GM23338 (cell line): ENCODE measurements around the gene EPRS1. TPM values are rescaled to one million over a fixed set of nuclear protein-coding genes. Genes with fewer than 3 reads are reported as not detected.
A peak's percentile ranks its signal among the peaks of the same experiment; 100 is the strongest.

Source experiments
- ATAC-seq: fragments of 200-7000 bp; cut with Tn5 transposase; 3 replicates; pipeline ENCODE4 v1.9.1; 2020
- DNase-seq: peaks from one replicate; pipeline ENCODE4 v3.0.0-alpha.2; 2015; ENCODE audit warnings: low spot score
- H2AFZ ChIP-seq: fragments of 200-600 bp; sonication (generic); 2 replicates; pipeline ENCODE4 v1.8.0; 2016; ENCODE audit warnings: antibody characterized with exemption, mild to moderate bottlenecking, moderate library complexity
- H3F3A ChIP-seq: fragments of 200-600 bp; sonication (generic); replicated peaks from 2 replicates; pipeline ENCODE4 v1.8.0; 2017; ENCODE audit warnings: antibody characterized with exemption, mixed run types, low read depth
- H3K27ac ChIP-seq: fragments of 200-600 bp; sonication (generic); 2 replicates; pipeline ENCODE4 v1.6.1; 2016; ENCODE audit warnings: low read depth
- H3K27me3 ChIP-seq: fragments of 200-600 bp; sonication (generic); 2 replicates; pipeline ENCODE4 v1.8.0; 2016; ENCODE audit warnings: mild to moderate bottlenecking, mixed run types, moderate library complexity; ENCODE audit not compliant: insufficient read depth
- H3K36me3 ChIP-seq: fragments of 200-600 bp; sonication (generic); 2 replicates; pipeline ENCODE4 v1.8.0; 2016; ENCODE audit warnings: mild to moderate bottlenecking; ENCODE audit not compliant: insufficient read depth
- H3K4me1 ChIP-seq: fragments of 200-600 bp; sonication (generic); 2 replicates; pipeline ENCODE4 v1.8.0; 2016; ENCODE audit warnings: mild to moderate bottlenecking, moderate library complexity; ENCODE audit not compliant: insufficient read depth
- H3K4me2 ChIP-seq: fragments of 200-600 bp; sonication (generic); 2 replicates; pipeline ENCODE4 v1.7.1; 2017; ENCODE audit warnings: mixed run types
- H3K4me3 ChIP-seq: fragments of 200-600 bp; sonication (generic); 2 replicates; pipeline ENCODE4 v1.6.1; 2016; ENCODE audit warnings: mixed run types
- H3K79me2 ChIP-seq: fragments of 200-600 bp; sonication (generic); replicated peaks from 2 replicates; pipeline ENCODE4 v1.8.0; 2017; ENCODE audit warnings: mild to moderate bottlenecking; ENCODE audit not compliant: insufficient read depth
- H3K9me2 ChIP-seq: fragments of 200-600 bp; sonication (generic); 2 replicates; pipeline ENCODE4 v1.8.0; 2017; ENCODE audit not compliant: insufficient read depth
- H4K20me1 ChIP-seq: fragments of 200-600 bp; sonication (generic); replicated peaks from 2 replicates; pipeline ENCODE4 v1.8.0; 2017; ENCODE audit warnings: mild to moderate bottlenecking; ENCODE audit not compliant: insufficient read depth
- H3K27ac Mint-ChIP-seq: 2 replicates; pipeline ENCODE4 v1.8.0; 2020; ENCODE audit warnings: inconsistent platforms, mild to moderate bottlenecking, moderate library complexity, mixed read lengths
- H3K27me3 Mint-ChIP-seq: 3 replicates; pipeline ENCODE4 v1.8.0; 2022; ENCODE audit warnings: low read depth, mild to moderate bottlenecking, moderate library complexity, mixed read lengths, inconsistent platforms; ENCODE audit not compliant: insufficient read depth, poor library complexity
- H3K36me3 Mint-ChIP-seq: 3 replicates; pipeline ENCODE4 v1.8.0; 2021; ENCODE audit warnings: low read depth, mild to moderate bottlenecking, inconsistent platforms, moderate library complexity, mixed read lengths
- H3K4me1 Mint-ChIP-seq: 3 replicates; pipeline ENCODE4 v1.8.0; 2020; ENCODE audit warnings: mild to moderate bottlenecking, inconsistent platforms, mixed read lengths
- H3K4me3 Mint-ChIP-seq: 3 replicates; pipeline ENCODE4 v1.8.0; 2021; ENCODE audit warnings: moderate library complexity, mild to moderate bottlenecking, inconsistent platforms, mixed read lengths
- H3K9me3 Mint-ChIP-seq: 3 replicates; pipeline ENCODE4 v1.8.0; 2020; ENCODE audit warnings: moderate library complexity, mild to moderate bottlenecking, inconsistent platforms, mixed read lengths
- CREB1 ChIP-seq: fragments of 250-450 bp; sonication (Bioruptor Pico); IDR thresholded peaks from 2 replicates; pipeline ENCODE4 v1.5.0; 2020; ENCODE audit warnings: low read depth, mild to moderate bottlenecking, moderate library complexity
- JUNB ChIP-seq: IDR thresholded peaks from one replicate; pipeline ENCODE4 v1.6.1; 2016; ENCODE audit warnings: antibody characterized with exemption; ENCODE audit not compliant: unreplicated experiment
- NANOG ChIP-seq: IDR thresholded peaks from 2 replicates; pipeline ENCODE4 v1.6.1; 2016; ENCODE audit warnings: antibody characterized with exemption, borderline replicate concordance
- ZNF331 ChIP-seq: fragments of 250-450 bp; sonication (Bioruptor Pico); IDR thresholded peaks from 2 replicates; pipeline ENCODE4 v1.5.0; 2020; ENCODE audit warnings: low read depth, mild to moderate bottlenecking, moderate library complexity
- polyA plus RNA-seq: library from polyadenylated mRNA; unstranded; fragments of >200 nt; fragmentation: Nextera tagmentation; extraction: Ambion mirVana; gene quantifications from 2 replicates; pipeline ENCODE4 v1.2.1, GENCODE V29; 2016
- total RNA-seq: library from RNA; depleted of rRNA; stranded (reverse); fragments of >200 nt; shearing (Covaris generic); gene quantifications from 2 replicates; pipeline ENCODE4 v1.2.3, GENCODE V29; 2014
- TF ChIP-seq, protein P1 (sequence below): IDR thresholded peaks from 2 replicates; pipeline ENCODE4 v1.6.1; 2016; ENCODE audit warnings: antibody characterized with exemption
- TF ChIP-seq, protein P2 (sequence below), 2 experiments: fragments of 200-600 bp in 1 of 2; sonication (generic) in 1 of 2; conservative IDR thresholded peaks; 2 replicates each; pipeline versions ENCODE4 v1.5.1 to v1.6.1; 2016 to 2017; ENCODE audit warnings: antibody characterized with exemption in 2 of 2, low read depth in 2 of 2, mild to moderate bottlenecking in 2 of 2, moderate library complexity in 1 of 2

Gene EPRS1
- total and polyA plus RNA-seq, 2 experiments from 2014 or later = 133 to 158 TPM

DNA sequence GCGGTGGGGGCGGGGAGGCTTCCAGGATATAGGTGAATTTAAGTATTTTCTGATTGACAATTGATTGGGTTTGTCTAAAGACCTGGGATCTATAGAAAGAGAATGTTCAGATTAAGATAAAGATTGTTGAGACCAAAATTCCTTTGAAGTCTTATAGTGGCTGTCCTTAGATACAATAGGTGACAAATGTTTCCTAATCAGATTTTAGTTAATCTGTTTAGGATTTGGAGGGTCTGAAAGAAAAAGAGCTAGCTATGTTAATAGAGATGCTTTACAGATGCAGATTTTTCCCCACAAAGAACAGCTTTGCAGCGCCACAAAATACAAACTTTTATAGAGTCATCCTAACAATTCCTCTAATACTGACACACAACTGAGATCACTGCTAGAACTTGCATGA is 14.6 kb upstream of the EPRS1 start:
- H3K4me3 Mint-ChIP-seq = peak overlapping the region; percentile 3; the same call in 1 of the 3 replicates
- no peak overlapping the region for H2AFZ ChIP-seq
- H3K27me3 ChIP-seq = no peaks in the 10 kb centered on the region
- H3K27ac Mint-ChIP-seq = peak overlapping the region; percentile 84
- peaks cover 11% of the 10 kb centered on the region for H3K36me3 Mint-ChIP-seq
- peak overlapping the region; percentile 29 for H3K4me2 ChIP-seq
- peak; percentile 29; the same call in 1 of the 3 replicates for ATAC-seq
- peaks cover 2% of the 10 kb centered on the region for H3K27me3 Mint-ChIP-seq
- H3K79me2 ChIP-seq = no peaks in the 10 kb centered on the region
- no peaks in the 10 kb centered on the region for H3K9me3 Mint-ChIP-seq
- peak; percentile 38 for DNase-seq
- TF ChIP-seq, protein P1, sequence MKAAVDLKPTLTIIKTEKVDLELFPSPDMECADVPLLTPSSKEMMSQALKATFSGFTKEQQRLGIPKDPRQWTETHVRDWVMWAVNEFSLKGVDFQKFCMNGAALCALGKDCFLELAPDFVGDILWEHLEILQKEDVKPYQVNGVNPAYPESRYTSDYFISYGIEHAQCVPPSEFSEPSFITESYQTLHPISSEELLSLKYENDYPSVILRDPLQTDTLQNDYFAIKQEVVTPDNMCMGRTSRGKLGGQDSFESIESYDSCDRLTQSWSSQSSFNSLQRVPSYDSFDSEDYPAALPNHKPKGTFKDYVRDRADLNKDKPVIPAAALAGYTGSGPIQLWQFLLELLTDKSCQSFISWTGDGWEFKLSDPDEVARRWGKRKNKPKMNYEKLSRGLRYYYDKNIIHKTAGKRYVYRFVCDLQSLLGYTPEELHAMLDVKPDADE = no peak
- peak; percentile 42; the same call in 1 of the 2 replicates for TF ChIP-seq NANOG
- TF ChIP-seq, protein P2, sequence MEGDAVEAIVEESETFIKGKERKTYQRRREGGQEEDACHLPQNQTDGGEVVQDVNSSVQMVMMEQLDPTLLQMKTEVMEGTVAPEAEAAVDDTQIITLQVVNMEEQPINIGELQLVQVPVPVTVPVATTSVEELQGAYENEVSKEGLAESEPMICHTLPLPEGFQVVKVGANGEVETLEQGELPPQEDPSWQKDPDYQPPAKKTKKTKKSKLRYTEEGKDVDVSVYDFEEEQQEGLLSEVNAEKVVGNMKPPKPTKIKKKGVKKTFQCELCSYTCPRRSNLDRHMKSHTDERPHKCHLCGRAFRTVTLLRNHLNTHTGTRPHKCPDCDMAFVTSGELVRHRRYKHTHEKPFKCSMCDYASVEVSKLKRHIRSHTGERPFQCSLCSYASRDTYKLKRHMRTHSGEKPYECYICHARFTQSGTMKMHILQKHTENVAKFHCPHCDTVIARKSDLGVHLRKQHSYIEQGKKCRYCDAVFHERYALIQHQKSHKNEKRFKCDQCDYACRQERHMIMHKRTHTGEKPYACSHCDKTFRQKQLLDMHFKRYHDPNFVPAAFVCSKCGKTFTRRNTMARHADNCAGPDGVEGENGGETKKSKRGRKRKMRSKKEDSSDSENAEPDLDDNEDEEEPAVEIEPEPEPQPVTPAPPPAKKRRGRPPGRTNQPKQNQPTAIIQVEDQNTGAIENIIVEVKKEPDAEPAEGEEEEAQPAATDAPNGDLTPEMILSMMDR (conservative IDR thresholded peaks at IDR 0.05; ENCODE audit: low read depth in 2 of 2) = no peak
- H3K4me1 Mint-ChIP-seq = peaks cover 9% of the 10 kb centered on the region
- H3K4me3 ChIP-seq = no peak overlapping the region
- peaks cover 14% of the 10 kb centered on the region; the same call in 1 of the 2 replicates for H3K4me1 ChIP-seq
- no peaks in the 10 kb centered on the region for H3K9me2 ChIP-seq
- H3K36me3 ChIP-seq = peaks cover 2% of the 10 kb centered on the region; the same call in 1 of the 2 replicates
- 0 out of 2 replicates have a peak overlapping the region, but pooled peaks have one; percentile 14 for H3K27ac ChIP-seq
- H3F3A ChIP-seq = no peaks in the 10 kb centered on the region
- no peaks in the 10 kb centered on the region for H4K20me1 ChIP-seq

DNA sequence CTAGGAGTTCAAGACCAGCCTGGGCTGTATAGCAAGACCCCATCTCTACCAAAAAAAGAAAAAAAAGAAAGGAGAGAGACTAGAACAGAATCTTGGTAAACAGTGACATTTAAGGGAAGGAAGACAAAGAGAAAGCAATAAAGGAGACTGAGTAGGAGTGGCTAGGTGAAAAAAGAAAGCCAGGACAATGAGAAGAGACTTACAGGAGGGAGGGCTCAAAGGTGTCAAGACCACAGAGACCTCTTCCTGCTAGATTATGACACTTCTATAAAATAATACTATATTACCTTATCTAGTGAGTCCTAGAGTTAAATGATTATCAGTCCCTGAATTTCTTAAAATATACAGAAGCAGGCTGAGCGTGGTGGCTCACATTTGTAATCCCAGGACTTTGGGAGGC is 10.1 kb upstream of the EPRS1 start:
- H3K4me3 ChIP-seq = no peak overlapping the region
- H3K27ac ChIP-seq = no peak overlapping the region
- H3K4me1 ChIP-seq = peaks cover 12% of the 10 kb centered on the region; the same call in 1 of the 2 replicates
- Mint-ChIP-seq H3K27ac (no peak overlapping the region; the same call in 1 of the 2 replicates), H3K4me3 (no peak overlapping the region), H3K27me3 (peaks cover 2% of the 10 kb centered on the region), H3K36me3 (peaks cover under 1% of the 10 kb centered on the region; the same call in 1 of the 3 replicates), H3K4me1 (peaks cover 7% of the 10 kb centered on the region), H3K9me3 (no peaks in the 10 kb centered on the region; the same call in 2 of the 3 replicates)
- H4K20me1 ChIP-seq = no peaks in the 10 kb centered on the region
- H3K4me2 ChIP-seq = no peak overlapping the region
- H3K9me2 ChIP-seq = no peaks in the 10 kb centered on the region
- H3F3A ChIP-seq = no peaks in the 10 kb centered on the region
- H3K36me3 ChIP-seq = 0 out of 2 replicates have a peak, but pooled peaks cover 2% of the 10 kb centered on the region
- no peak for DNase-seq
- no peak for ATAC-seq
- H3K27me3 ChIP-seq = no peaks in the 10 kb centered on the region
- no peak for TF ChIP-seq ZNF331
- no peak for TF ChIP-seq CREB1 (CRISPR knock-in tag)
- TF ChIP-seq JUNB = no peak
- no peaks in the 10 kb centered on the region for H3K79me2 ChIP-seq
- H2AFZ ChIP-seq = no peak overlapping the region
